Right cardiac atrium (tissue), 5 donors: Measurements from ENCODE around the gene DNAJB11. TPM values are rescaled to one million over a fixed set of nuclear protein-coding genes. Genes with fewer than 3 reads are reported as not detected.

Experiments used
- ATAC-seq, 2 donors: fragments of 200-7000 bp; cut with Tn5 transposase; one replicate each; pipeline versions ENCODE4 v1.8.0 to v1.9.1; 2020; ENCODE audit warnings: moderate library complexity in 2 of 2, mild to moderate bottlenecking in 1 of 2
- DNase-seq, 3 donors: peaks; one replicate each; pipeline ENCODE4 v3.0.0-alpha.2; 2020
- H3K27ac ChIP-seq: one replicate; pipeline ENCODE4 v1.5.1; 2013; ENCODE audit warnings: mild to moderate bottlenecking, low read length, control low read depth, moderate library complexity
- H3K27me3 ChIP-seq: one replicate; pipeline ENCODE4 v1.6.1; 2013; ENCODE audit not compliant: control insufficient read depth, insufficient read depth
- H3K4me1 ChIP-seq: one replicate; pipeline ENCODE4 v1.6.1; 2013; ENCODE audit warnings: low read length; ENCODE audit not compliant: control insufficient read depth, insufficient read depth
- H3K4me3 ChIP-seq: one replicate; pipeline ENCODE4 v1.5.1; 2013; ENCODE audit warnings: low read length, control low read depth
- H3K9me3 ChIP-seq: one replicate; pipeline ENCODE4 v1.6.1; 2013; ENCODE audit warnings: low read length; ENCODE audit not compliant: control insufficient read depth
- WGBS: extraction: QIAGEN DNeasy Blood & Tissue Kit; methylation state at CpG from one replicate; pipeline ENCODE4 v1.1.7; 2013; 5-methylcytosine and 5-hydroxymethylcytosine counted together
- intact Hi-C, 4 donors: fragments of 100-400 bp; cut with DNase I; formaldehyde crosslinking; loops; one replicate each; pipeline versions ENCODE4 v1.11.0 to v1.14.0; 2022 to 2023
- polyA plus RNA-seq: library from polyadenylated mRNA; stranded (reverse); fragments of 200-250 nt; gene quantifications from one replicate; pipeline ENCODE4 v1.2.3, GENCODE V29; 2013
- total RNA-seq, 4 donors: library from RNA; stranded (reverse); fragmentation: NEBNext Ultra II Directional; extraction: Animal tissue kit (Norgen Biotek cat#: 25700); gene quantifications; one replicate each; pipeline ENCODE4 v1.2.1, GENCODE V29; 2021
- donor health status: healthy with polysubstance abuse.
- donor health status: DM: no; HTN: yes; CAD: no.
- donor health status: DM: no; HTN: no; CAD: no.
- donor health status: DM: no; HTN: yes; CAD: no; lungs with severe emphysema.
- donor health status: DM: yes; HTN: yes; CAD: no.

Gene DNAJB11
- total and polyA plus RNA-seq, 5 donors = 25.6 to 60.5 (median 43.9) TPM

DNA sequence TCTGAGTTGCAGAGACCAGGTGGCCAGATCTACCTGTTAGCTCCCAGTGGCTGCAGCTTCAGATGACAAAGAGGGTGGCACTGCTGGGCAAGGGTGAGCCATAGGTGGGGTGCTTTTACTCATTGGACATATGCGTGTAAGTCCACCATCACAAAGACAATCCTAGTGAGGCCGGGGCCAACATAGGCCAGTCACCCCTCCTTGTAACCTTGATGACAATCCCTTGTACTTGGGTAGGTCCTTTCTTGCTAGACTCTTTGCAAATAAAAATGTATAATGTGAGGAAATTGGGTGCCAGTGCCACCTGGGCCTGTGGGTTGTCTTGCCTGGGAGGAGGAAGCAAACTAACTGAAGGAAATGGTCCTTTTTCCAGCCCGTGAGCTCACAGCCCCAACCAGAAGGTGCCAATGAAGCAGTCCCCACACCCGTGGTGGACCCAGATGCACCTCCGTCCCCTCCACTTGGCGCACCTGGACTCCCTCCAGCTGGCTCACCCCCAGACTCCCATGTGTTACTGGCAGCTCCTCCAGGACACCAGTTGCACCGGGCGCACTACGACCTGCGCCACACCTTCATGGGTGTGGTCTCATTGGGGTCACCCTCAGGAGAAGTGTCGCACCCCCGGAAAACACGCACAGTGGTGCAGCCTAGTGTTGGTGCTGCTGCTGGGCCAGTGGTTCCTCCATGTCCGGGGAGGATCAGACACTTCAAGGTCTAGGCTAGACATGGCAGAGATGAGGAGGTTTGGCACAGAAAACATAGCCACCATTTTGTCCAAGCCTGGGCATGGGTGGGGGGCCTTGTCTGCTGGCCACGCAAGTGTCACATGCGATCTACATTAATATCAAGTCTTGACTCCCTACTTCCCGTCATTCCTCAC, 49.9 kb downstream of the DNAJB11 start:
- intact Hi-C loops = no loop called here
- 86% methylated on average over 17 of the region's 17 CpGs for WGBS
- ATAC-seq (no peak), DNase-seq (no peak)
- no peak overlapping the region for H3K4me3 ChIP-seq
- H3K9me3 ChIP-seq = no peaks in the 10 kb centered on the region
- no peaks in the 10 kb centered on the region for H3K27me3 ChIP-seq
- no peak overlapping the region for H3K27ac ChIP-seq
- H3K4me1 ChIP-seq = peaks cover 3% of the 10 kb centered on the region

DNA sequence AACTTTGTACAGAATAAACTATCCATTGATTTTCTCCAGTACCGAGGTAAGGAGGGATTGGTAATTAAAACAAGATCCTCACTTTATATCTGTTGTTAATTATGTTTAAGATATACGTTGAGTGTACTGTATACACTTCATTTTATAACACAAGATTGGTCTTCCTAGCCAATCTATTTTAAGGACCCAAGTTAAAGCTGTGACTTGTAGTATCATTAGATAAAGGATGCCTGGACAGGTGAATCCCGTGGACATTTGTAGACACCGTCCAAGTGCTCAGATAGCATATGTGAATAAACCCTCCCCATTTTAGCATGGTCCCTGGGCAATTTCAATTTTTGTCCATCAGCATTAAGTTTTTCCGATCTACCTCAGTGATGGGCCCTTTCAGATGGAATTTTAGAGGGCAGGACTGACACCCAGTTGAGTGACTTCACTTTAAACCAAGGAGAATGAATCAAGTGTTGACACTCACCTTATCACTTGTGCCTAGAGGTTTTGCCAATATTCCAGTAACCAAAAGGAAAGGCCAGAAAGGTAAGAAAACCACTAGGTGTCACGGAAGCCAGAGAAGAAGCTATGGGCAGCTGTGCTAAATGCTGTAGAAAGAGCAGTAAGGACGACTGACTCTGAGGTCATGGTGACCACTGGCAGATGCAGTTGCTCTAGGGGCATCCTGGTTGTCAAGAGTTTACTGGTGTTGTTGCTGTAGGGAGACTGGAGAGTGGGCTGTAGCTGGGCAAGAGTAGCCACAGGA, 51.6 kb downstream of the DNAJB11 start:
- Histone ChIP-seq H3K27me3 (no peaks in the 10 kb centered on the region), H3K4me1 (peaks cover 3% of the 10 kb centered on the region), H3K9me3 (no peaks in the 10 kb centered on the region), H3K27ac (no peak overlapping the region), H3K4me3 (no peak overlapping the region)
- intact Hi-C loops = no loop called here
- ATAC-seq (no peak), DNase-seq (no peak)
- WGBS = 75% methylated on average over 7 of the region's 7 CpGs

DNA sequence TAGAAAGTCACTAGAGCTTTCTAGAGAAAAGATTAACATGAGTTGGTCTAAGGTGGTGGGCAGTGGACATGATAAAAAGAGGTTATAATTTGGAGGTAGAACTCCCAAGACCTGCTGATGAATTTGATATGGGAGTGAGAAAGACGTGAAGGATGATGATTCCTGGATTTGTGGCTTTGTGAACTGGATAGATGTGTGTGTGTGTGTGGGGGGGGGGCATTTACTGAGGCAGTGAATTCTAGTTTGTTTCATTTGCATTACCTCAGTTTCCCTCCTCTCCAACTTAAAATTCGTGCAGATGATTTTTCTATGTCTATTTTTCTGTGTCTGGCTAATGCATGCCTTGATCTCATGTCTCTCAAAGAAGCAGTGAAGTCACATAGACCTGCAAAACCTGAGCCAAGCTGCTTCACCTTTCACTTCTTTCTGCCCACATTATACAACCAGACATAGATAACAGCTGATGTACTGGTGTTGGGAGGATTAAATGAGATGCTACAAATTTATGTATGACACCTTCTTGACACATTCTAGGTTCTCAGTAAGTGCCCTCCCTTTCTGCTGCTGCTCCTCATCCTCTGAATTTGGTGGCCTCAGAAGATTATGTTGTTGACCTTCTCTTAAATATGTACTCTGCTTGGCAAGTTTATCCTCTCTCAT, 52.3 kb downstream of the DNAJB11 start:
- H3K4me3 ChIP-seq = no peak overlapping the region
- H3K9me3 ChIP-seq = no peaks in the 10 kb centered on the region
- 37% methylated on average over 2 of the region's 2 CpGs for WGBS
- no peaks in the 10 kb centered on the region for H3K4me1 ChIP-seq
- intact Hi-C loops = no loop called here
- no peak for ATAC-seq
- DNase-seq = no peak
- H3K27ac ChIP-seq = no peak overlapping the region
- H3K27me3 ChIP-seq = no peaks in the 10 kb centered on the region

DNA sequence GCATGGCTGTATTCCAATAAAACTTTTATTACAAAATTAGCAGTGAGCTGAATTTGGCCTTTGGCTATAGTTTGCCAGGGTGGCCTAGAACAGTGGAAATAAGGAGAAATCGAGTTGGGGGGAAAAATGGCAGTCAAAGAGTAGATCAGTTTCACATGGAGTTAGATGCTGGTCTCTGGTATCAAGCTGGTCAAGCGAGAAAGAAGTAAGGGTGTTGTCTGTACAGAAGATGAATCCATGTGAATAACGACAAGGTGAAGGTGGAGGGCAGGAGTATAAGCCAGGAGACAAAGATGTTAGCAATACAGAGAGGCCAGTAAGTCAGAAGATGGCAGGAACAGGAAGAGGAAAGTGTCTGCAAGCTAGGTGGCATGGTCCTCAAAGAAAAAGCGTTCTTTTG, 54.1 kb downstream of the DNAJB11 start:
- Histone ChIP-seq H3K4me1 (no peaks in the 10 kb centered on the region), H3K4me3 (no peak overlapping the region), H3K27me3 (no peaks in the 10 kb centered on the region), H3K9me3 (no peaks in the 10 kb centered on the region), H3K27ac (no peak overlapping the region)
- ATAC-seq = no peak
- DNase-seq = no peak
- 78% methylated on average over 4 of the region's 4 CpGs for WGBS
- intact Hi-C loops = no loop called here

DNA sequence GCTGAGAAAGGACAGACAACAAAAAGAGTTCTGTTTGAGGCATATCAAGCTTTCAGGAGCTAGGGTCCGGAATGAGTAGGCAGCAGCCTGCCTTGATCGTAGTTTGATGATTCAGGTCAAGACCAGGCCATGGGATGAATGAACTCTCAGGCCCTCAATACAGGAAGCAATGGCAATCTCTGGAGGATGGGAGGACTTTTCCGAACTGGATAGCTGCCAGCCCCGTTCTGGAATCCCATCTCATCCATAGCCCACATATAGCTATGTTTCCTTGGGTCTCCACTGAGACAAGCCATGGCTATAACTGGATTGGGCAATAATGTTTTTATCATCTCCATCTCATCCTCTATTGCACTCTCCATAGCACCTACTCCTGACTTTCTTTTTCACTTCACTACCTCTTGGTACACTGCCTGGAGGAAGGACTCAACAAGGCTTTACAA, 55.1 kb downstream of the DNAJB11 start:
- Histone ChIP-seq H3K4me1 (no peaks in the 10 kb centered on the region), H3K27ac (no peak overlapping the region), H3K4me3 (no peak overlapping the region), H3K27me3 (no peaks in the 10 kb centered on the region), H3K9me3 (no peaks in the 10 kb centered on the region)
- intact Hi-C loops = no loop called here
- ATAC-seq = no peak
- no peak for DNase-seq
- 44% methylated on average over 4 of the region's 4 CpGs for WGBS

DNA sequence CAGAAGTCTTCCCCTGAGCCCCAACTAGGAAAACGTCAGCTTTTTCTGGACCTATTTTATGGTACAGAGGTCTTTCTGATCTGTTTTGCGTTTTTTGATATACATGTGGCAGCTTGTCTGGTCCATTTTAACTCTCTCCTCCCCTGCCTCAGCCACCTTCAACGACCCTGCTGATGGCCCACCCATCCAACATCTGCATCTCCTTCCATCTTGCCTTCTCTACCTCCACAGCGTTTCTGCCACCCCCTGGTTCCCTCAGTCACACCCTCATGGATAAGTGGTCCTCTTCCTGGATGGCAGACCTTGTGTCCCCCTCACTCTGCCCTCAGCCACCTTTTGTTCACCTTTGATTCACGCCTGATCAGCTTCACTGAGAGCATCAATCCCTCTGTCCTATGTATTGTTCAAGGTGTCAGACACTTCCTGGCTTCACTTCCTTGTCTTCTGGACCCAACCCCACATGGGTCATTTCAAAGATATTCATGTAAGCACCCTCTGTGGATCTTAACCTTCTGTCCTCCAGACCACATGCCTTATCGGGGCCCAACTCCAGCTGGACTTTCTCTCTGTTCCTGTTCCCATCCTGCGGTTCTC, 55.8 kb downstream of the DNAJB11 start:
- Histone ChIP-seq H3K4me1 (no peaks in the 10 kb centered on the region), H3K4me3 (no peak overlapping the region), H3K27me3 (no peaks in the 10 kb centered on the region), H3K9me3 (no peaks in the 10 kb centered on the region), H3K27ac (no peak overlapping the region)
- intact Hi-C loops = no loop called here
- ATAC-seq (no peak), DNase-seq (no peak)
- 64% methylated on average over 7 of the region's 7 CpGs for WGBS

DNA sequence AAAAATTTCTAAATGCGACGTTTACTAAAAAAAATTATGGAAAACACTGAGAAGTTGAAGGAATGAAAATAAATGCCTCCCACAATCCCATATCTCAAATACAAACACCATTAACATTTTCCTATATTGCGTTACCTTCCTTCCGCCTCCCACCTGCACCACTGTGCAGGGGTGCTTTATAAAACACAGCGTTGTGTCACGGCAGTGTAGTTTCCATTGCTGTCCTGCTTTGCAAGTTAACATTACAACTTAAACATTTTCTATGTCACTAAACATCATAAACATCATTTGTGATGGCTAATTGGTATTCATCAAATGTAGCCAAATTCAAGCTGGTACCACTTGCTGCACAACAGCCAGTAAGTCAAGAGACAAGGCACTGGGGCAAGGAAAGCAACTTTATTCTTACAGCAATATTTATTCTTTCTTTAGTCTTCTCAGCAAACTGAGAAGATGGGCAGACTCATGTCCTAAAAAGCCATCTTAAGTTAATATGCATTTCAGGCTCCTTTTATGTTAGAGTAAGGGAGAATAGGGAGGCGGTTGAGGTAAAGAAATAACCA, 57.4 kb downstream of the DNAJB11 start:
- H3K4me1 ChIP-seq = no peaks in the 10 kb centered on the region
- H3K9me3 ChIP-seq = no peaks in the 10 kb centered on the region
- no peak overlapping the region for H3K27ac ChIP-seq
- H3K4me3 ChIP-seq = no peak overlapping the region
- no peaks in the 10 kb centered on the region for H3K27me3 ChIP-seq
- DNase-seq (no peak), ATAC-seq (no peak)
- intact Hi-C loops = no loop called here
- 91% methylated on average over 7 of the region's 7 CpGs for WGBS

DNA sequence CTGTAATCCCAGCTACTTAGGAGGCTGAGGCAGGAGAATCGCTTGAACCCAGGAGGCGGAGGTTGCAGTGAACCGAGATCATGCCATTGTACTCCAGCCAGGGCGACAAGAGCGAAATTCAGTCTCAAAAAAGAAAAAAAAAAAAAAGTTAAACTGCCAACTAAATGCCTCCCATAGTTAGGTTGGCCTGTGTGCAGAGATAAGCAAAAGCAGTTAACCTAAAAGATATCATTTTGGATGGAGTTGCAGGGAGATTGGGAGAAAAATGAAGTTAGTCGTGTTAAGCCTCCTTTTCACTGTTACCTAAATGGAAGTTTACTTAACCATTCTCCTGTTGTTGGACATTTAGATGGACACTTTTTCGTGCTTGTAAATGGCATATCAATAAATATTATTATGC, 58.2 kb downstream of the DNAJB11 start:
- intact Hi-C loops = no loop called here
- Histone ChIP-seq H3K4me3 (no peak overlapping the region), H3K4me1 (no peaks in the 10 kb centered on the region), H3K27ac (no peak overlapping the region), H3K9me3 (no peaks in the 10 kb centered on the region), H3K27me3 (no peaks in the 10 kb centered on the region)
- DNase-seq = no peak
- 77% methylated on average over 7 of the region's 7 CpGs for whole genome bisulfite sequencing
- no peak for ATAC-seq

DNA sequence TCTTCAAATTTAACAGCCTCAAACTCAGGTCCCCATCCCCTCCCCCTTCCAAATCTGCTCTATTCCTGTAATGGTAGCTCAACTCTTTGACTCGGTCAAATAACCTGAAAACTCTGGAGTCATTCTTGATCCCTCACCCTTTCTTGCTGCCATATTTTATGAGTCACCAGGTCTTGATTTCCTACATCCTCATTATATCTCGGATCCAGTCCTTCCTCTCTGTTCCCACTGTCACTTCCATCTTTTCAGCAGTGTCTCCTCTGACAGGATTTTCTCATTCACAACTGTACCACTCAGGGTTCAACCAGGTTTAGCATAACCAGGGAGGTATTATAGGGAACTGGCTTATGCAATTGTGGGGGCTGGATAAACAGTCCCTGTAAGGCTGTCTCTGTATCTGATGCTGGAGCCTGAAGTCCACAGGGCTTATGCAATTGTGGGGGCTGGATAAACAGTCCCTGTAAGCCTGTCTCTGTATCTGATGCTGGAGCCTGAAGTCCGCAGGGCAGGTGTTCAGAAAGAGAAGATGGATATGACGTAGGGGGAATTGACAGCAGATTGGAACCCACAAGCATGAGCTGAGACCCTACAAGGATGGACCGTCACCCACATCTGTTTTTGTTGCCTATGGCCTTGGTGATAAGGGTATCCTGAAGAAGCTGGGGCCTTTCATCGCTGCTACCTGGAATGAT, 60.6 kb downstream of the DNAJB11 start:
- Histone ChIP-seq H3K27me3 (no peaks in the 10 kb centered on the region), H3K4me3 (no peak overlapping the region), H3K4me1 (no peaks in the 10 kb centered on the region), H3K9me3 (no peaks in the 10 kb centered on the region), H3K27ac (no peak overlapping the region)
- intact Hi-C loops = no loop called here
- DNase-seq (no peak), ATAC-seq (no peak)
- WGBS = 66% methylated on average over 6 of the region's 6 CpGs

DNA sequence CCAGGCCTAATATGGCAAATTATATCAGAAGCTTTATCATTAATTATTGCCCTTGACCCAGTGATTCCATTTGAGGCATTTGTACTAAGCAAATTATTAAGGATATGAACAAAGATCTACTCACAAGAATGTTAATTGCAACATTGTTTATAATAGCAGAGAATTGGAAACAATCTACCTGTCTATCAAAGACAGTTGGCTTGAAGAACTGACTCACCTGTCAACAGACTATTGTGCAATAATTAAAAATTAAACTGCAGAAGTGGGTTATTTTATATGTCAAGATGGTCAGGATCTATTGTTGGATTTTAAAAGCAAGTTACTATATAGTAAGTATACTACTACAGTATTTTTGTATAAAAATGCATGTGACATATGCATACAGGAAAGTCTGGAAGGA, 63.0 kb downstream of the DNAJB11 start:
- no peak for ATAC-seq

More for the DNA sequence above, 63.0 kb downstream of the DNAJB11 start:
- H3K4me1 ChIP-seq = no peaks in the 10 kb centered on the region
- intact Hi-C loops = no loop called here
- no peaks in the 10 kb centered on the region for H3K9me3 ChIP-seq
- H3K27ac ChIP-seq = no peak overlapping the region
- no peak overlapping the region for H3K4me3 ChIP-seq
- no peaks in the 10 kb centered on the region for H3K27me3 ChIP-seq
- no peak for DNase-seq
